Stromal cell of bone marrow (primary cell): Measurements from ENCODE around the gene TNFRSF21.
"Not testable (repeated sequence)": the region's sequence is repeated elsewhere in the genome, so short reads cannot be mapped to it uniquely, and the experiment has no call there.

Experiments used
- DNase-seq: peaks from one replicate; pipeline ENCODE4 v3.0.0-alpha.2; 2012; ENCODE audit warnings: low read depth

The TNFRSF21 gene

DNA sequence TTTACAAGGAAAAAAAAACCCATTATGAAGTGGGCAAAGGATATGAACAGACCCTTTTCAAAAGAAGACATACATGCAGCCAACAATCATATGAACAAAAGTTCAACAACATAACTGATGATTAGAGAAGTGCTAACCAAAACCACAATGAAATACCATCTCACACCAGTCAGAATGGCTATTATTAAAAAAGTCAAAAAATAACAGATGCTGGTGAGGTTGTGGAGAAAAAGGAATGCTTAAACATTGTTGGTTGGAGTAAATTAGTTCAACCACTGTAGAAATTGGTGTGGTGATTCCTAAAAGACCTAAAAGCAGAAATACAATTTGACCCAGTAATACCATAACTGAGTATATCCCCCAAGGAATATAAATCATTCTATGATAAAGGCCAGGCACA is 86.5 kb downstream of the TNFRSF21 start:
- not testable (repeated sequence) for DNase-seq

GRCh38 chr6:47221565-47221964 is 88.1 kb downstream of the TNFRSF21 start:
- DNase-seq: no peak

GRCh38 chr6:47209632-47210031 is 100.1 kb downstream of the TNFRSF21 start:
- DNase-seq: no peak

DNA sequence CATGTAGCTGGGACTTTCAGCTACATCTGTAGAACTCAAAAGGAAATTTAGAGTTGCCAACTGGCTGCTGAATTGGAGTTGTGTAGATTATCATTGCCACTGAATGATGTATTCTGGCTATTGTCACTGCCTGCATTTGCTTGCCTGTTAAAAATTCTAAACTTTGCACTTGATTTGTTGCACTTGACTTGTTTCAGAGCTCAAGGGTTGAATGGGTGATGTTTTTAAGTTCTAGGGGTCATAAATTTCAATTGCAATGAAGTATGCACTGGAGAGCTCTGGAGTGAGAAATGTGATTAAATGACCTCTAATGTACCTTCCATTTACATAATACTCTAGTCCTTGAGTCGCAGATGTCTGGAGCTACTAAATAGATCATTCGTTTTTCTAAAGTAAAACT is 102.4 kb downstream of the TNFRSF21 start:
- no peak for DNase-seq

DNA sequence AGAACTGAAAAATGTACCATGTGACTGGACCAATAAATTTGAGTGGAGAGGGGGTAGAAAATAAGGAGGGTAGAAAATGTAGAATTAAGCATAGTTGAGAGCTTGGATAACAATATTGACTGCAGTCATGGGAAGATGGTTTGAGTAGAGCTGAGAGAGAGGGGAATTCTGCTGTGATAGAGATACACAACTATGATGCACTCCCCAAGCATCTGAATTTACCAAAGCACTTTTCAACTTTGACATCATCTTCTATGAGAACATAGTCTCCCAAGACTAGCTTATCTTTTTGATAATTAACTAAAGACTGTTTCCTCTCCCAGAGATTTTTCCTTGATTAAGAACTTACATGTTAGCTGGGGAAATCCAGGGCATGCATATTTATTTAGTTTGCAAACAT is 103.1 kb downstream of the TNFRSF21 start:
- no peak for DNase-seq

DNA sequence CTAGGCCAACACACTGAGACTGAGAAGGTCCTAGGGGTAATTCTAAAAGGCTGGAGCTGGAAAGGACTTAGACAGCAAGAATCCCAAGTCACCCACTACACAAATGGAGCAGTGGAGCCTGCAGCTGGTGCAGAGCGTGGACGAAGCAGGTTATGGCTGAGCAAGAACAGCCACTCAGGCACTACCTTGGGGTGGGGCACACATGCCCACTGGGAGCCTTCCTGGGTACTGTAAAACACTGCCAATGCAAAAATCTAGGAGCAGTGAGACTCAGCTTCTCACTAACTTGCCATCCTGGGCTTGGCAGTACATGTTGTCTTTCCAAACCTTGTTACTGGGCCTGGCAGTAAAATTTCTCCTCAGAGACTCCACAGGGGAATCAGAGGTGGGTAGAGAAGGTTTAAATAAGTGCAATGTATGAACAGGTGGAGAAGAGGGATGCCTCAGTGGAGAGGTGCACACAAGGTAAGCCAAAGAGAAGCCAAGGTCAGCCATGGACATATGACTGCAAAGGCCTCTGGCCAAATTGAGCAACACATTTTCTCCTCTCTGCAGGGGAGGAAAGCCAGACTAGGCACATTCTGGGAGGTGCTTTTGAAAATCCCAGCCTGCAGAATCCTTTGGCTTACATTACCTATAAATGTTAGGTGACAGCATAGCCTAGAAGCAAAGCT is 105.6 kb downstream of the TNFRSF21 start:
- DNase-seq: no peak

DNA sequence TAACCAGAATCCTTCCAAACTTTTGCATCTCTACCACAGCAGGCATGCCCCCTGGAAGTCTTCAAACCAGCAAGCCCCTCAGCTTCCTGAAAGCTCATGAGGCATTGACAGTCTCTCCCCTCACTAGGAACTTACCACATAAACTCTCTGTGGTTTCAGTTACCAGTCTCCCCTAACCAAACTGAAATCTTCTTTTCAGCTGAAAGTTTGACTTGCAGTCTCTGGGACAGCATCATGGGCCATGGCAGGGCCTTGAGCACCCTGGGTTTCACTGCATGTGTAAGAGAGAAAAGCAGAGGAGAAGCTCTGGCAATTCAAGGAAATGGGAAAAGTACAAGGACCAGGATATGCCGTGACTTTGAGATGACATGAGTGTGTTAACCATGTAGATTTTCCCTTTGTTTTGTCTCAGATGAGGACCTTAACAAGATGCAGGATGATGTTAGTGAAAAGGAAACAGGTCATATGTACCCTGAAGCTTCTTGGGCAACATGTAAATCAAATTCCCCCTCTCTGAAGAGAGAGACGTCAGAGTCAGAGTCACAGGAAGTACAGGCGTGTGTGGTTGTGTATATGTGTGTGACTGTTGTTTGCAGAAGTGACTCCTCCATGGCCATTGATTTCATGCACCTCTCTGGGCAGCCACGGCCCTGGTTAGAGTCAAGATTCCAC is 106.3 kb downstream of the TNFRSF21 start:
- no peak for DNase-seq

- DNase-seq: no peak
These were observed 107.0 kb downstream of the TNFRSF21 start for GRCh38 chr6:47202644-47203205.

DNA sequence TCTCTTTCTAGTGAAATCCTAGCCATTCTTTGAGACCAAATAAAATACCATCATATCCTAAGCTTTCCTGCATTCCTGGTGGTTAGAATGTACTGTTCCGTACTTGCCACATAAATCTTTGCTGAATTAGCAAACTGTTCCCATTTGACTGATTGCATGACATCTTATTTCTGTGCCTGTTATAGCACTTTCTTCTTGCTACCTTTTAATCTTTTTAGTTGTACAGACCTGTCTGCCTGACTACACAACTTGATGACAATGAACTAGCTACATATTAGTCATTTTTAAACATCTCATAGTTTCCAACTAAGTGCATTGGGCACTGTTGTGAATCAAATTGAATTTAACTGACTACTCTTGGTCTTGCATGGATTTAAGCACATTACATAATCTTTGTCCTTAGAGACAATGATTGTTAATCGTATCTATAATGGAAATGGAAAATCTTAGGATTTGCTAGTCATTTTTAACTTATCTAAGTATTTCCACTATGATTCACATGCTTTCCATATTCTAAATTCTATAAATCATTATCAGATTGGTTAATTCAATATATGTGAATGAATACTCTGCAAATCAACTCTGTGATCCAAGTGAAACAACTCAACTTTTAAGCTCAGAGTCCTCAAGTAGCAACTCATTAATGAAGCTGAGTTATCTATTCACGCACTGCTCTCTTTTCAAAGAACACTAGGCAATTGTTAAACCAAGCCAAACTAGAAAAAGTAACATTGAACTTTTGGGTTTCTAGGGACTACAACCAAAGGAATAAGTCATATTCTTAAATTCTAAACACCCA is 109.0 kb downstream of the TNFRSF21 start:
- DNase-seq: no peak

- no peak for DNase-seq
These were observed 111.7 kb downstream of the TNFRSF21 start for GRCh38 chr6:47197682-47198640.

DNA sequence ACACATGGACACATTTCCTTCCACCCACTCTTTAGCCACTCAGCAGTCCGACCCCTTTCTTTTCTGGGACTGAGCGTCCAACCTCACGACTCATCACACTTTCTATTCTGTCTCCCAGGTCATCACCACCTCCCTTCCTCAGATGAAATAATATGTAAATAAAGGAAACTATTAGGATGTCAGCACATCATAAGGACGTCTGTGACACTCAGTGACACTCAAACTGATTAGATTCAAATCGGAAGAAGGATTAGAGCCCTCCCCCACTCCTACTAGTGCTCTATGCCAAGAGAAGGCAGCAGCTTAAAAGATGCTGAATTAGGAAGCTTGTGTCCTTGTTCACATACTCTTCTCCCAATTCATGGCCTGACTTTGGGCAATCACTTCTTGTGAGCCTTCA is 113.6 kb downstream of the TNFRSF21 start:
- DNase-seq: no peak

GRCh38 chr6:47195011-47195650 is 114.6 kb downstream of the TNFRSF21 start:
- no peak for DNase-seq

GRCh38 chr6:47188588-47189021 is 121.1 kb downstream of the TNFRSF21 start:
- no peak for DNase-seq

- no peak for DNase-seq
These were observed 121.7 kb downstream of the TNFRSF21 start for GRCh38 chr6:47187893-47188587.

GRCh38 chr6:47187113-47187512 is 122.6 kb downstream of the TNFRSF21 start:
- DNase-seq: no peak

- no peak for DNase-seq
These were observed 127.3 kb downstream of the TNFRSF21 start for GRCh38 chr6:47182291-47182957.

- DNase-seq: no peak
These were observed 128.0 kb downstream of the TNFRSF21 start for GRCh38 chr6:47181681-47182080.
